GM23338 (cell line): ENCODE data around the gene MANBA. TPM values are rescaled to one million over a fixed set of nuclear protein-coding genes. Genes with fewer than 3 reads are reported as not detected.

Source experiments
- ATAC-seq: fragments of 200-7000 bp; cut with Tn5 transposase; 3 replicates; pipeline ENCODE4 v1.9.1; 2020
- DNase-seq: peaks from one replicate; pipeline ENCODE4 v3.0.0-alpha.2; 2015; ENCODE audit warnings: low spot score
- H2AFZ ChIP-seq: fragments of 200-600 bp; sonication (generic); 2 replicates; pipeline ENCODE4 v1.8.0; 2016; ENCODE audit warnings: antibody characterized with exemption, mild to moderate bottlenecking, moderate library complexity
- H3F3A ChIP-seq: fragments of 200-600 bp; sonication (generic); replicated peaks from 2 replicates; pipeline ENCODE4 v1.8.0; 2017; ENCODE audit warnings: antibody characterized with exemption, mixed run types, low read depth
- H3K27ac ChIP-seq: fragments of 200-600 bp; sonication (generic); 2 replicates; pipeline ENCODE4 v1.6.1; 2016; ENCODE audit warnings: low read depth
- H3K27me3 ChIP-seq: fragments of 200-600 bp; sonication (generic); 2 replicates; pipeline ENCODE4 v1.8.0; 2016; ENCODE audit warnings: mild to moderate bottlenecking, mixed run types, moderate library complexity; ENCODE audit not compliant: insufficient read depth
- H3K36me3 ChIP-seq: fragments of 200-600 bp; sonication (generic); 2 replicates; pipeline ENCODE4 v1.8.0; 2016; ENCODE audit warnings: mild to moderate bottlenecking; ENCODE audit not compliant: insufficient read depth
- H3K4me1 ChIP-seq: fragments of 200-600 bp; sonication (generic); 2 replicates; pipeline ENCODE4 v1.8.0; 2016; ENCODE audit warnings: mild to moderate bottlenecking, moderate library complexity; ENCODE audit not compliant: insufficient read depth
- H3K4me2 ChIP-seq: fragments of 200-600 bp; sonication (generic); 2 replicates; pipeline ENCODE4 v1.7.1; 2017; ENCODE audit warnings: mixed run types
- H3K4me3 ChIP-seq: fragments of 200-600 bp; sonication (generic); 2 replicates; pipeline ENCODE4 v1.6.1; 2016; ENCODE audit warnings: mixed run types
- H3K79me2 ChIP-seq: fragments of 200-600 bp; sonication (generic); replicated peaks from 2 replicates; pipeline ENCODE4 v1.8.0; 2017; ENCODE audit warnings: mild to moderate bottlenecking; ENCODE audit not compliant: insufficient read depth
- H3K9me2 ChIP-seq: fragments of 200-600 bp; sonication (generic); 2 replicates; pipeline ENCODE4 v1.8.0; 2017; ENCODE audit not compliant: insufficient read depth
- H4K20me1 ChIP-seq: fragments of 200-600 bp; sonication (generic); replicated peaks from 2 replicates; pipeline ENCODE4 v1.8.0; 2017; ENCODE audit warnings: mild to moderate bottlenecking; ENCODE audit not compliant: insufficient read depth
- H3K27ac Mint-ChIP-seq: 2 replicates; pipeline ENCODE4 v1.8.0; 2020; ENCODE audit warnings: inconsistent platforms, mild to moderate bottlenecking, moderate library complexity, mixed read lengths
- H3K27me3 Mint-ChIP-seq: 3 replicates; pipeline ENCODE4 v1.8.0; 2022; ENCODE audit warnings: low read depth, mild to moderate bottlenecking, moderate library complexity, mixed read lengths, inconsistent platforms; ENCODE audit not compliant: insufficient read depth, poor library complexity
- H3K36me3 Mint-ChIP-seq: 3 replicates; pipeline ENCODE4 v1.8.0; 2021; ENCODE audit warnings: low read depth, mild to moderate bottlenecking, inconsistent platforms, moderate library complexity, mixed read lengths
- H3K4me1 Mint-ChIP-seq: 3 replicates; pipeline ENCODE4 v1.8.0; 2020; ENCODE audit warnings: mild to moderate bottlenecking, inconsistent platforms, mixed read lengths
- H3K4me3 Mint-ChIP-seq: 3 replicates; pipeline ENCODE4 v1.8.0; 2021; ENCODE audit warnings: moderate library complexity, mild to moderate bottlenecking, inconsistent platforms, mixed read lengths
- H3K9me3 Mint-ChIP-seq: 3 replicates; pipeline ENCODE4 v1.8.0; 2020; ENCODE audit warnings: moderate library complexity, mild to moderate bottlenecking, inconsistent platforms, mixed read lengths
- CREB1 ChIP-seq: fragments of 250-450 bp; sonication (Bioruptor Pico); IDR thresholded peaks from 2 replicates; pipeline ENCODE4 v1.5.0; 2020; ENCODE audit warnings: low read depth, mild to moderate bottlenecking, moderate library complexity
- EZH2 ChIP-seq: fragments of 200-600 bp; sonication (generic); IDR thresholded peaks from one replicate; pipeline ENCODE4 v1.8.0; 2017; ENCODE audit warnings: antibody characterized with exemption, mild to moderate bottlenecking, low read depth; ENCODE audit not compliant: unreplicated experiment
- JUNB ChIP-seq: IDR thresholded peaks from one replicate; pipeline ENCODE4 v1.6.1; 2016; ENCODE audit warnings: antibody characterized with exemption; ENCODE audit not compliant: unreplicated experiment
- ZNF331 ChIP-seq: fragments of 250-450 bp; sonication (Bioruptor Pico); IDR thresholded peaks from 2 replicates; pipeline ENCODE4 v1.5.0; 2020; ENCODE audit warnings: low read depth, mild to moderate bottlenecking, moderate library complexity
- polyA plus RNA-seq: library from polyadenylated mRNA; unstranded; fragments of >200 nt; fragmentation: Nextera tagmentation; extraction: Ambion mirVana; gene quantifications from 2 replicates; pipeline ENCODE4 v1.2.1, GENCODE V29; 2016
- total RNA-seq: library from RNA; depleted of rRNA; stranded (reverse); fragments of >200 nt; shearing (Covaris generic); gene quantifications from 2 replicates; pipeline ENCODE4 v1.2.3, GENCODE V29; 2014
- TF ChIP-seq, protein P1 (sequence below): IDR thresholded peaks from 2 replicates; pipeline ENCODE4 v1.6.1; 2016; ENCODE audit warnings: antibody characterized with exemption
- TF ChIP-seq, protein P2 (sequence below): fragments of 250-450 bp; sonication (Bioruptor Pico); IDR thresholded peaks from 2 replicates; pipeline ENCODE4 v1.5.0; 2020; ENCODE audit warnings: mild to moderate bottlenecking, moderate library complexity

The MANBA gene
- total and polyA plus RNA-seq, 2 experiments from 2014 or later, result 13.2 to 54.3 TPM

DNA sequence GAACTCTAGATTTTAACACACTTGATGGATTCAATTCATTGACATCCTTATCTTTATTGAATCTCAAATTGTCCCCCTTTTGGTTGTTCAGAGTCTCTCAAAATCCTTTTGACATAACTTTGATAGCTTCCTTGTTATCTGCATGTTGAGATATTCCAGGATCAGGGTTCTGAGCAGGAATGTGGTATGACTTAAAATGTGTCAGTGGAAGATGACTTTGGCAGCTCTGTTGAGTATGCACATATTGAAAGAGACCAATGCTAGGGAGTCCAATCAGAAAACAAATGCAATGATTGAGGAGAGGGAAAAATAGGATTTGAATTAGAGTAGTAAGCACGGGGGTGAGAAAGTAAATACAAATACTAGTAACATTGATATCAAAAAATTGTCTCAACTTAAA is 93.8 kb downstream of the MANBA start:
- Histone ChIP-seq H3K4me2 (no peak overlapping the region), H3K4me3 (no peak overlapping the region), H3F3A (no peaks in the 10 kb centered on the region), H3K36me3 (no peaks in the 10 kb centered on the region), H3K9me2 (no peaks in the 10 kb centered on the region), H3K4me1 (no peaks in the 10 kb centered on the region), H3K79me2 (no peaks in the 10 kb centered on the region), H4K20me1 (no peaks in the 10 kb centered on the region), H2AFZ (no peak overlapping the region), H3K27ac (no peak overlapping the region), H3K27me3 (no peaks in the 10 kb centered on the region)
- H3K4me3 Mint-ChIP-seq, result no peak overlapping the region
- H3K27ac Mint-ChIP-seq, result no peak overlapping the region
- H3K36me3 Mint-ChIP-seq, result peaks cover 10% of the 10 kb centered on the region; the same call in 2 of the 3 replicates
- no peaks in the 10 kb centered on the region for H3K27me3 Mint-ChIP-seq
- TF ChIP-seq CREB1 (CRISPR knock-in tag) (no peak), EZH2 (no peak), JUNB (no peak), ZNF331 (CRISPR knock-in tag) (no peak)
- TF ChIP-seq, protein P1, sequence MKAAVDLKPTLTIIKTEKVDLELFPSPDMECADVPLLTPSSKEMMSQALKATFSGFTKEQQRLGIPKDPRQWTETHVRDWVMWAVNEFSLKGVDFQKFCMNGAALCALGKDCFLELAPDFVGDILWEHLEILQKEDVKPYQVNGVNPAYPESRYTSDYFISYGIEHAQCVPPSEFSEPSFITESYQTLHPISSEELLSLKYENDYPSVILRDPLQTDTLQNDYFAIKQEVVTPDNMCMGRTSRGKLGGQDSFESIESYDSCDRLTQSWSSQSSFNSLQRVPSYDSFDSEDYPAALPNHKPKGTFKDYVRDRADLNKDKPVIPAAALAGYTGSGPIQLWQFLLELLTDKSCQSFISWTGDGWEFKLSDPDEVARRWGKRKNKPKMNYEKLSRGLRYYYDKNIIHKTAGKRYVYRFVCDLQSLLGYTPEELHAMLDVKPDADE, result no peak
- TF ChIP-seq, protein P2, sequence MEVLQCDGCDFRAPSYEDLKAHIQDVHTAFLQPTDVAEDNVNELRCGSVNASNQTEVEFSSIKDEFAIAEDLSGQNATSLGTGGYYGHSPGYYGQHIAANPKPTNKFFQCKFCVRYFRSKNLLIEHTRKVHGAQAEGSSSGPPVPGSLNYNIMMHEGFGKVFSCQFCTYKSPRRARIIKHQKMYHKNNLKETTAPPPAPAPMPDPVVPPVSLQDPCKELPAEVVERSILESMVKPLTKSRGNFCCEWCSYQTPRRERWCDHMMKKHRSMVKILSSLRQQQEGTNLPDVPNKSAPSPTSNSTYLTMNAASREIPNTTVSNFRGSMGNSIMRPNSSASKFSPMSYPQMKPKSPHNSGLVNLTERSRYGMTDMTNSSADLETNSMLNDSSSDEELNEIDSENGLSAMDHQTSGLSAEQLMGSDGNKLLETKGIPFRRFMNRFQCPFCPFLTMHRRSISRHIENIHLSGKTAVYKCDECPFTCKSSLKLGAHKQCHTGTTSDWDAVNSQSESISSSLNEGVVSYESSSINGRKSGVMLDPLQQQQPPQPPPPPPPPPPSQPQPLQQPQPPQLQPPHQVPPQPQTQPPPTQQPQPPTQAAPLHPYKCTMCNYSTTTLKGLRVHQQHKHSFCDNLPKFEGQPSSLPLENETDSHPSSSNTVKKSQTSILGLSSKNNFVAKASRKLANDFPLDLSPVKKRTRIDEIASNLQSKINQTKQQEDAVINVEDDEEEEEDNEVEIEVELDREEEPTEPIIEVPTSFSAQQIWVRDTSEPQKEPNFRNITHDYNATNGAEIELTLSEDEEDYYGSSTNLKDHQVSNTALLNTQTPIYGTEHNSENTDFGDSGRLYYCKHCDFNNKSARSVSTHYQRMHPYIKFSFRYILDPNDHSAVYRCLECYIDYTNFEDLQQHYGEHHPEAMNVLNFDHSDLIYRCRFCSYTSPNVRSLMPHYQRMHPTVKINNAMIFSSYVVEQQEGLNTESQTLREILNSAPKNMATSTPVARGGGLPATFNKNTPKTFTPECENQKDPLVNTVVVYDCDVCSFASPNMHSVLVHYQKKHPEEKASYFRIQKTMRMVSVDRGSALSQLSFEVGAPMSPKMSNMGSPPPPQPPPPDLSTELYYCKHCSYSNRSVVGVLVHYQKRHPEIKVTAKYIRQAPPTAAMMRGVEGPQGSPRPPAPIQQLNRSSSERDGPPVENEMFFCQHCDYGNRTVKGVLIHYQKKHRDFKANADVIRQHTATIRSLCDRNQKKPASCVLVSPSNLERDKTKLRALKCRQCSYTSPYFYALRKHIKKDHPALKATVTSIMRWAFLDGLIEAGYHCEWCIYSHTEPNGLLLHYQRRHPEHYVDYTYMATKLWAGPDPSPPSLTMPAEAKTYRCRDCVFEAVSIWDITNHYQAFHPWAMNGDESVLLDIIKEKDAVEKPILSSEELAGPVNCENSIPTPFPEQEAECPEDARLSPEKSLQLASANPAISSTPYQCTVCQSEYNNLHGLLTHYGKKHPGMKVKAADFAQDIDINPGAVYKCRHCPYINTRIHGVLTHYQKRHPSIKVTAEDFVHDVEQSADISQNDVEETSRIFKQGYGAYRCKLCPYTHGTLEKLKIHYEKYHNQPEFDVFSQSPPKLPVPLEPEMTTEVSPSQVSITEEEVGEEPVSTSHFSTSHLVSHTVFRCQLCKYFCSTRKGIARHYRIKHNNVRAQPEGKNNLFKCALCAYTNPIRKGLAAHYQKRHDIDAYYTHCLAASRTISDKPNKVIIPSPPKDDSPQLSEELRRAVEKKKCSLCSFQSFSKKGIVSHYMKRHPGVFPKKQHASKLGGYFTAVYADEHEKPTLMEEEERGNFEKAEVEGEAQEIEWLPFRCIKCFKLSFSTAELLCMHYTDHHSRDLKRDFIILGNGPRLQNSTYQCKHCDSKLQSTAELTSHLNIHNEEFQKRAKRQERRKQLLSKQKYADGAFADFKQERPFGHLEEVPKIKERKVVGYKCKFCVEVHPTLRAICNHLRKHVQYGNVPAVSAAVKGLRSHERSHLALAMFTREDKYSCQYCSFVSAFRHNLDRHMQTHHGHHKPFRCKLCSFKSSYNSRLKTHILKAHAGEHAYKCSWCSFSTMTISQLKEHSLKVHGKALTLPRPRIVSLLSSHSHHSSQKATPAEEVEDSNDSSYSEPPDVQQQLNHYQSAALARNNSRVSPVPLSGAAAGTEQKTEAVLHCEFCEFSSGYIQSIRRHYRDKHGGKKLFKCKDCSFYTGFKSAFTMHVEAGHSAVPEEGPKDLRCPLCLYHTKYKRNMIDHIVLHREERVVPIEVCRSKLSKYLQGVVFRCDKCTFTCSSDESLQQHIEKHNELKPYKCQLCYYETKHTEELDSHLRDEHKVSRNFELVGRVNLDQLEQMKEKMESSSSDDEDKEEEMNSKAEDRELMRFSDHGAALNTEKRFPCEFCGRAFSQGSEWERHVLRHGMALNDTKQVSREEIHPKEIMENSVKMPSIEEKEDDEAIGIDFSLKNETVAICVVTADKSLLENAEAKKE, result no peak
- H3K9me3 Mint-ChIP-seq, result no peaks in the 10 kb centered on the region
- ATAC-seq, result no peak
- no peaks in the 10 kb centered on the region for H3K4me1 Mint-ChIP-seq
- no peak for DNase-seq
